Tibial artery (tissue), 4 donors: ENCODE data around the gene LAMB1.

Source experiments
- DNase-seq, 2 donors: peaks; one replicate each; pipeline ENCODE4 v3.0.0-alpha.2; 2019
- H3K27ac ChIP-seq, 2 donors: fragments of 200-600 bp; sonication (generic) in 1 of 2; 1 replicate in 1 of 2; 2 replicates in 1 of 2; pipeline ENCODE4 v1.5.1; 2018 to 2019; ENCODE audit warnings: mild to moderate bottlenecking in 1 of 2
- H3K27me3 ChIP-seq, 2 donors: fragments of 200-600 bp; sonication (generic) in 1 of 2; one replicate each; pipeline versions ENCODE4 v1.5.1 to v1.6.0; 2016 to 2019
- H3K36me3 ChIP-seq, 3 donors: fragments of 200-600 bp; sonication (generic) in 2 of 3; one replicate each; pipeline ENCODE4 v1.5.1; 2016 to 2019; ENCODE audit warnings: mild to moderate bottlenecking in 2 of 3
- H3K4me1 ChIP-seq, 4 donors: fragments of 200-600 bp; sonication (generic) in 2 of 4; 1 replicate in 3 of 4; 2 replicates in 1 of 4; pipeline ENCODE4 v1.5.1; 2016 to 2019
- H3K4me3 ChIP-seq, 2 donors: fragments of 200-600 bp; sonication (generic) in 1 of 2; 1 replicate in 1 of 2; 2 replicates in 1 of 2; pipeline ENCODE4 v1.5.1; 2018 to 2019; ENCODE audit warnings: mild to moderate bottlenecking in 2 of 2
- H3K9me3 ChIP-seq, 3 donors: fragments of 200-600 bp; sonication (generic) in 1 of 3; one replicate each; pipeline ENCODE4 v1.5.1; 2016 to 2019
- CTCF ChIP-seq, 2 experiments: fragments of 200-600 bp in 1 of 2; fragments of 450-650 bp in 1 of 2; IDR thresholded peaks; one replicate each; pipeline ENCODE4 v1.5.1; 2017 to 2019; ENCODE audit warnings: antibody characterized with exemption in 2 of 2, mild to moderate bottlenecking in 1 of 2, moderate library complexity in 1 of 2
- intact Hi-C: fragments of 100-400 bp; cut with DNase I; formaldehyde crosslinking; loops from one replicate; pipeline ENCODE4 v1.15.0; 2023; ENCODE audit warnings: low total_unique reads

The LAMB1 gene

GRCh38 chr7:107936312-107936711 is 66.6 kb downstream of the LAMB1 start:
- Histone ChIP-seq H3K4me3 (no peak overlapping the region), H3K9me3 (no peaks in the 10 kb centered on the region), H3K4me1 (peaks cover 0 to 25% (median 12%) of the 10 kb centered on the region in 4 donors), H3K36me3 (peaks cover 10 to 22% (median 17%) of the 10 kb centered on the region in 3 donors), H3K27ac (no peak overlapping the region), H3K27me3 (no peaks in the 10 kb centered on the region)
- DNase-seq: no peak
- intact Hi-C loops: no loop called here
- no peak for TF ChIP-seq CTCF (IDR thresholded peaks at IDR 0.05)

- no peak overlapping the region for H3K4me3 ChIP-seq
- intact Hi-C loops: no loop called here
- H3K4me1 ChIP-seq: peaks cover 0 to 24% (median 11%) of the 10 kb centered on the region in 4 donors
- H3K36me3 ChIP-seq: peaks cover 15 to 29% (median 29%) of the 10 kb centered on the region in 3 donors
- H3K27me3 ChIP-seq: no peaks in the 10 kb centered on the region
- TF ChIP-seq CTCF (IDR thresholded peaks at IDR 0.05): no peak
- H3K27ac ChIP-seq: no peak overlapping the region
- no peak for DNase-seq
- no peaks in the 10 kb centered on the region for H3K9me3 ChIP-seq
These were observed 67.8 kb downstream of the LAMB1 start for GRCh38 chr7:107934991-107935770.

GRCh38 chr7:107933386-107934013 is 69.5 kb downstream of the LAMB1 start:
- no peaks in the 10 kb centered on the region for H3K27me3 ChIP-seq
- peaks cover 0 to 8% (median 1%) of the 10 kb centered on the region in 4 donors for H3K4me1 ChIP-seq
- TF ChIP-seq CTCF (IDR thresholded peaks at IDR 0.05): no peak
- no peaks in the 10 kb centered on the region for H3K9me3 ChIP-seq
- H3K27ac ChIP-seq: no peak overlapping the region
- H3K4me3 ChIP-seq: no peak overlapping the region
- no peak for DNase-seq
- H3K36me3 ChIP-seq: peaks cover 18 to 45% (median 41%) of the 10 kb centered on the region in 3 donors
- intact Hi-C loops: no loop called here

GRCh38 chr7:107932805-107933204 is 70.2 kb downstream of the LAMB1 start:
- Histone ChIP-seq H3K4me3 (no peak overlapping the region), H3K9me3 (no peaks in the 10 kb centered on the region), H3K36me3 (peaks cover 19 to 52% (median 47%) of the 10 kb centered on the region in 3 donors), H3K27ac (no peak overlapping the region), H3K27me3 (no peaks in the 10 kb centered on the region), H3K4me1 (peaks cover 0 to 2% (median under 1%) of the 10 kb centered on the region in 4 donors)
- intact Hi-C loops: no loop called here
- no peak for DNase-seq
- no peak for TF ChIP-seq CTCF (IDR thresholded peaks at IDR 0.05)

GRCh38 chr7:107931740-107932515 is 71.0 kb downstream of the LAMB1 start:
- DNase-seq: no peak

More at GRCh38 chr7:107931740-107932515, 71.0 kb downstream of the LAMB1 start:
- no peaks in the 10 kb centered on the region for H3K27me3 ChIP-seq
- H3K4me3 ChIP-seq: no peak overlapping the region
- intact Hi-C loops: no loop called here
- H3K36me3 ChIP-seq: peaks cover 19 to 61% (median 56%) of the 10 kb centered on the region in 3 donors
- H3K9me3 ChIP-seq: no peaks in the 10 kb centered on the region
- H3K27ac ChIP-seq: no peak overlapping the region
- no peak for TF ChIP-seq CTCF (IDR thresholded peaks at IDR 0.05)
- peaks cover 0 to 2% (median 0%) of the 10 kb centered on the region in 4 donors for H3K4me1 ChIP-seq
